Erythroblast (primary cell): ENCODE results near the gene CC2D1A.

Experiments used
- GATA1 ChIP-seq: IDR thresholded peaks from 2 replicates; pipeline ENCODE4 v1.6.1; 2011; ENCODE audit warnings: low read depth, mild to moderate bottlenecking, control low read depth, low read length, moderate library complexity
- POLR2A ChIP-seq: IDR thresholded peaks from 2 replicates; pipeline ENCODE4 v1.6.1; 2011; ENCODE audit warnings: mild to moderate bottlenecking, low read length

GRCh38 chr19:13946414-13946813 lies 40.4 kb downstream of the CC2D1A start:
- TF ChIP-seq POLR2A (no peak), GATA1 (no peak)
